Neural cell (in vitro differentiated cells): ENCODE measurements around the gene PCDHB10.
"Not testable (repeated sequence)": the region's sequence is repeated elsewhere in the genome, so short reads cannot be mapped to it uniquely, and the experiment has no call there.

Source experiments
- EP300 ChIP-seq: fragments of 450-650 bp; conservative IDR thresholded peaks from 2 replicates; pipeline ENCODE4 v1.6.1; 2014; ENCODE audit warnings: antibody characterized with exemption, mild to moderate bottlenecking, moderate library complexity; ENCODE audit not compliant: poor library complexity, severe bottlenecking
- EZH2 ChIP-seq: fragments of 200-600, 300-800 bp; shearing (Covaris generic), sonication (generic); IDR thresholded peaks from 2 replicates; pipeline ENCODE4 v1.6.1; 2014; ENCODE audit warnings: antibody characterized with exemption, low read length, borderline replicate concordance, mild to moderate bottlenecking; ENCODE audit not compliant: insufficient read depth, poor library complexity, severe bottlenecking
- MXI1 ChIP-seq: fragments of 450-650 bp; conservative IDR thresholded peaks from 2 replicates; pipeline ENCODE4 v1.6.1; 2014; ENCODE audit warnings: antibody characterized with exemption, mild to moderate bottlenecking; ENCODE audit not compliant: poor library complexity, severe bottlenecking
- POLR2AphosphoS5 ChIP-seq: IDR thresholded peaks from 2 replicates; pipeline ENCODE4 v1.6.1; 2012
- TAF1 ChIP-seq: IDR thresholded peaks from 2 replicates; pipeline ENCODE4 v1.6.1; 2012; ENCODE audit warnings: low read depth
- TF ChIP-seq, protein P1 (sequence below): fragments of 450-650 bp; IDR thresholded peaks from 2 replicates; pipeline ENCODE4 v1.5.1; 2014; ENCODE audit warnings: antibody characterized with exemption, mild to moderate bottlenecking, moderate library complexity; ENCODE audit not compliant: poor library complexity, severe bottlenecking
- TF ChIP-seq, protein P2 (sequence below): IDR thresholded peaks from 2 replicates; pipeline ENCODE4 v1.6.1; 2012; ENCODE audit warnings: borderline replicate concordance

DNA sequence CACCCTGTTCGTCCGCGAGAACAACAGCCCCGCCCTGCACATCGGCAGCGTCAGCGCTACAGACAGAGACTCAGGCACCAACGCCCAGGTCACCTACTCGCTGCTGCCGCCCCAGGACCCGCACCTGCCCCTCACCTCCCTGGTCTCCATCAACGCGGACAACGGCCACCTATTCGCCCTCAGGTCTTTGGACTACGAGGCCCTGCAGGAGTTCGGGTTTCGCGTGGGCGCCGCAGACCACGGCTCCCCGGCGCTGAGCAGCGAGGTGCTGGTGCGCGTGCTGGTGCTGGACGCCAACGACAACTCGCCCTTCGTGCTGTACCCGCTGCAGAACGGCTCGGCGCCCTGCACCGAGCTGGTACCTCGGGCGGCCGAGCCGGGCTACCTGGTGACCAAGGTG is 43.8 kb downstream of the PCDHB10 start:
- not testable (repeated sequence) for TF ChIP-seq POLR2AphosphoS5, EZH2, EP300, TAF1, MXI1
- TF ChIP-seq, protein P1, sequence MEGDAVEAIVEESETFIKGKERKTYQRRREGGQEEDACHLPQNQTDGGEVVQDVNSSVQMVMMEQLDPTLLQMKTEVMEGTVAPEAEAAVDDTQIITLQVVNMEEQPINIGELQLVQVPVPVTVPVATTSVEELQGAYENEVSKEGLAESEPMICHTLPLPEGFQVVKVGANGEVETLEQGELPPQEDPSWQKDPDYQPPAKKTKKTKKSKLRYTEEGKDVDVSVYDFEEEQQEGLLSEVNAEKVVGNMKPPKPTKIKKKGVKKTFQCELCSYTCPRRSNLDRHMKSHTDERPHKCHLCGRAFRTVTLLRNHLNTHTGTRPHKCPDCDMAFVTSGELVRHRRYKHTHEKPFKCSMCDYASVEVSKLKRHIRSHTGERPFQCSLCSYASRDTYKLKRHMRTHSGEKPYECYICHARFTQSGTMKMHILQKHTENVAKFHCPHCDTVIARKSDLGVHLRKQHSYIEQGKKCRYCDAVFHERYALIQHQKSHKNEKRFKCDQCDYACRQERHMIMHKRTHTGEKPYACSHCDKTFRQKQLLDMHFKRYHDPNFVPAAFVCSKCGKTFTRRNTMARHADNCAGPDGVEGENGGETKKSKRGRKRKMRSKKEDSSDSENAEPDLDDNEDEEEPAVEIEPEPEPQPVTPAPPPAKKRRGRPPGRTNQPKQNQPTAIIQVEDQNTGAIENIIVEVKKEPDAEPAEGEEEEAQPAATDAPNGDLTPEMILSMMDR = not testable (repeated sequence)
- TF ChIP-seq, protein P2, sequence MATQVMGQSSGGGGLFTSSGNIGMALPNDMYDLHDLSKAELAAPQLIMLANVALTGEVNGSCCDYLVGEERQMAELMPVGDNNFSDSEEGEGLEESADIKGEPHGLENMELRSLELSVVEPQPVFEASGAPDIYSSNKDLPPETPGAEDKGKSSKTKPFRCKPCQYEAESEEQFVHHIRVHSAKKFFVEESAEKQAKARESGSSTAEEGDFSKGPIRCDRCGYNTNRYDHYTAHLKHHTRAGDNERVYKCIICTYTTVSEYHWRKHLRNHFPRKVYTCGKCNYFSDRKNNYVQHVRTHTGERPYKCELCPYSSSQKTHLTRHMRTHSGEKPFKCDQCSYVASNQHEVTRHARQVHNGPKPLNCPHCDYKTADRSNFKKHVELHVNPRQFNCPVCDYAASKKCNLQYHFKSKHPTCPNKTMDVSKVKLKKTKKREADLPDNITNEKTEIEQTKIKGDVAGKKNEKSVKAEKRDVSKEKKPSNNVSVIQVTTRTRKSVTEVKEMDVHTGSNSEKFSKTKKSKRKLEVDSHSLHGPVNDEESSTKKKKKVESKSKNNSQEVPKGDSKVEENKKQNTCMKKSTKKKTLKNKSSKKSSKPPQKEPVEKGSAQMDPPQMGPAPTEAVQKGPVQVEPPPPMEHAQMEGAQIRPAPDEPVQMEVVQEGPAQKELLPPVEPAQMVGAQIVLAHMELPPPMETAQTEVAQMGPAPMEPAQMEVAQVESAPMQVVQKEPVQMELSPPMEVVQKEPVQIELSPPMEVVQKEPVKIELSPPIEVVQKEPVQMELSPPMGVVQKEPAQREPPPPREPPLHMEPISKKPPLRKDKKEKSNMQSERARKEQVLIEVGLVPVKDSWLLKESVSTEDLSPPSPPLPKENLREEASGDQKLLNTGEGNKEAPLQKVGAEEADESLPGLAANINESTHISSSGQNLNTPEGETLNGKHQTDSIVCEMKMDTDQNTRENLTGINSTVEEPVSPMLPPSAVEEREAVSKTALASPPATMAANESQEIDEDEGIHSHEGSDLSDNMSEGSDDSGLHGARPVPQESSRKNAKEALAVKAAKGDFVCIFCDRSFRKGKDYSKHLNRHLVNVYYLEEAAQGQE = not testable (repeated sequence)
